A673 (cell line): ENCODE results near the gene RASA3. TPM values are rescaled to one million over a fixed set of nuclear protein-coding genes. Genes with fewer than 3 reads are reported as not detected.

Experiments
- BruUV-seq: library from RNA; stranded (reverse); fragments of 400-500 nt; replicated peaks from 2 replicates; lab custom pipeline; 2021; lab: Mats Ljungman, UMichigan
- CTCF ChIA-PET: fragments of 300-600 bp; sonication (Branson Sonifier 250); formaldehyde crosslinking; loops from one replicate; lab custom pipeline; 2022; ENCODE audit warnings: antibody characterized with exemption; lab: Charles Lee
- POLR2A ChIA-PET: fragments of 300-600 bp; sonication (Branson Sonifier 250); formaldehyde crosslinking; loops from one replicate; lab custom pipeline; 2022; ENCODE audit warnings: antibody characterized with exemption; ENCODE audit not compliant: low non-redundant PET; lab: Charles Lee
- DNase-seq: peaks from one replicate; pipeline ENCODE4 v3.0.0-alpha.2; 2015; ENCODE audit warnings: low spot score
- H3K27ac ChIP-seq: fragments of 200-600 bp; sonication (generic); 2 replicates; pipeline ENCODE4 v1.5.1; 2016; ENCODE audit warnings: mixed run types, low read depth, mild to moderate bottlenecking, mixed read lengths, antibody characterized with exemption, low read length; ENCODE audit not compliant: poor library complexity, severe bottlenecking
- H3K27me3 ChIP-seq: fragments of 200-600 bp; sonication (generic); replicated peaks from 2 replicates; pipeline ENCODE4 v1.6.1; 2017; ENCODE audit warnings: mixed run types, low read depth, mild to moderate bottlenecking, mixed read lengths, antibody characterized with exemption, low read length; ENCODE audit not compliant: insufficient read depth, poor library complexity
- H3K36me3 ChIP-seq: fragments of 200-600 bp; sonication (generic); 2 replicates; pipeline ENCODE4 v1.6.1; 2016; ENCODE audit warnings: mixed run types, mild to moderate bottlenecking, mixed read lengths, antibody characterized with exemption, low read length; ENCODE audit not compliant: insufficient read depth, poor library complexity, severe bottlenecking
- H3K4me1 ChIP-seq: fragments of 200-600 bp; sonication (generic); 2 replicates; pipeline ENCODE4 v1.6.1; 2017; ENCODE audit warnings: mixed run types, mild to moderate bottlenecking, mixed read lengths, antibody characterized with exemption, low read length; ENCODE audit not compliant: insufficient read depth, poor library complexity, severe bottlenecking
- H3K4me3 ChIP-seq: fragments of 200-600 bp; sonication (generic); 2 replicates; pipeline ENCODE4 v1.5.1; 2016; ENCODE audit warnings: low read depth, mixed run types, mild to moderate bottlenecking, mixed read lengths, low read length; ENCODE audit not compliant: poor library complexity, severe bottlenecking
- H3K9me3 ChIP-seq: fragments of 200-600 bp; sonication (generic); 2 replicates; pipeline ENCODE4 v1.6.1; 2016; ENCODE audit warnings: mixed run types, low read depth, mild to moderate bottlenecking, mixed read lengths, antibody characterized with exemption, low read length; ENCODE audit not compliant: poor library complexity, severe bottlenecking
- CTCF ChIP-seq: fragments of 300-800, 200-600 bp; sonication (generic); conservative IDR thresholded peaks from 2 replicates; pipeline ENCODE4 v1.5.1; 2017; ENCODE audit warnings: low read depth, mild to moderate bottlenecking, antibody characterized with exemption, low read length, moderate library complexity, mixed read lengths
- EZH2 ChIP-seq: fragments of 200-600 bp; sonication (generic); IDR thresholded peaks from 2 replicates; pipeline ENCODE4 v1.6.1; 2017; ENCODE audit warnings: borderline replicate concordance, low read depth, mild to moderate bottlenecking, mixed read lengths, antibody characterized with exemption, low read length; ENCODE audit not compliant: poor library complexity, severe bottlenecking
- intact Hi-C: fragments of 100-400 bp; cut with micrococcal nuclease; formaldehyde crosslinking; loops from one replicate; pipeline ENCODE4 v1.10.0; 2022; ENCODE audit not compliant: unreplicated experiment
- total RNA-seq: library from RNA; stranded (reverse); gene quantifications from 2 replicates; pipeline ENCODE4 v1.2.3, GENCODE V29; 2021

The RASA3 gene
- total RNA-seq, 1 experiment from 2014 or later: 22.1 TPM

DNA sequence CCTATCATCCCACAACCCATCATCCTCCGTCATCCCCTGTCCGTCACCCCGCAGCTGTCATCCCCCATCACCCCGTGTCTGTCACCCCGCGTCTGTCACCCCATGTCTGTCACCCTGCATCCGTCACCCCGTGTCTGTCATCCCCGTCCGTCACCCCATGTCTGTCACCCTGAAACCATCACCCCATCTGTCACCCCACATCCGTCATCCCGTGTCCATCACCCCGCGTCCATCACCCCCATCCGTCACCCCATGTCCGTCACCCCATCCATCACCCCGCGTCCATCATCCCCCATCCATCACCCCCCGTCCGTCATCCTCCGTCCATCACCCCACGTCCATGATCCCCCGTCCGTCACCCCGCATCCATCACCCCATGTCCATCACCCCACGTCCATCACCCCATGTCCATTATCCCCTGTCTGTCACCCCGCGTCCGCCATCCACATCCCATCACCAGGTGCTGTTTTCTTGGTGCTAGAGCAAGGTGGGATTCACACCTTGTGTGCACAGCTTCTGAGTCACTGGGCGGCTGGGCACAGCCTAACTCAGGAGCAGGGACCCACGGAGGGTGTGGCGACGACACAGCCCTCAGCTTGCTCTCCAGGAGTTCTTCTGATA is 24.2 kb downstream of the RASA3 start:
- CTCF ChIA-PET: no interaction called here
- Histone ChIP-seq H3K27me3 (no peaks in the 10 kb centered on the region), H3K4me1 (peaks cover 21% of the 10 kb centered on the region), H3K9me3 (no peaks in the 10 kb centered on the region), H3K36me3 (no peaks in the 10 kb centered on the region), H3K4me3 (no peak overlapping the region), H3K27ac (no peak overlapping the region)
- POLR2A ChIA-PET: no interaction called here
- intact Hi-C loops: no loop called here
- no TSS peak for BruUV-seq
- no peak for DNase-seq
- TF ChIP-seq CTCF (no peak), EZH2 (no peak)

GRCh38 chr13:114107686-114108081 is 24.7 kb downstream of the RASA3 start:
- no peaks in the 10 kb centered on the region for H3K36me3 ChIP-seq
- no peak for DNase-seq
- TF ChIP-seq EZH2 (no peak), CTCF (no peak)
- ChIA-PET CTCF (no interaction called here), POLR2A (no interaction called here)
- intact Hi-C loops: no loop called here
- no peak overlapping the region for H3K27ac ChIP-seq
- no peaks in the 10 kb centered on the region for H3K9me3 ChIP-seq
- no TSS peak for BruUV-seq
- H3K27me3 ChIP-seq: no peaks in the 10 kb centered on the region
- no peak overlapping the region for H3K4me3 ChIP-seq
- peaks cover 21% of the 10 kb centered on the region for H3K4me1 ChIP-seq

GRCh38 chr13:114106991-114107685 is 25.3 kb downstream of the RASA3 start:
- no peaks in the 10 kb centered on the region for H3K9me3 ChIP-seq
- no TSS peak for BruUV-seq
- H3K27ac ChIP-seq: no peak overlapping the region
- intact Hi-C loops: no loop called here
- no peaks in the 10 kb centered on the region for H3K36me3 ChIP-seq
- H3K4me3 ChIP-seq: no peak overlapping the region
- peaks cover 21% of the 10 kb centered on the region for H3K4me1 ChIP-seq
- no peaks in the 10 kb centered on the region for H3K27me3 ChIP-seq
- ChIA-PET POLR2A (no interaction called here), CTCF (no interaction called here)
- no peak for DNase-seq
- TF ChIP-seq EZH2: no peak
- TF ChIP-seq CTCF: no peak
